ENCODE results near the gene GPR171. TPM values are rescaled to one million over a fixed set of nuclear protein-coding genes. Genes with fewer than 3 reads are reported as not detected.
"Not testable (repeated sequence)": the region's sequence is repeated elsewhere in the genome, so short reads cannot be mapped to it uniquely, and the experiment has no call there.

GPR171 gene
- total RNA-seq, 3 donors from 2014 or later: 0.48 to 7.2 (median 1.8) TPM

GRCh38 chr3:151178208-151178845 is 24.7 kb downstream of the GPR171 start:
- no peak overlapping the region for H3K27ac ChIP-seq
- no peaks in the 10 kb centered on the region for H3K36me3 ChIP-seq
- H3K4me3 ChIP-seq: no peak overlapping the region
- no peak for DNase-seq (ENCODE audit: low spot score in 2 of 2)
- no peaks in the 10 kb centered on the region for H3K9me3 ChIP-seq
- H3K27me3 ChIP-seq: no peaks in the 10 kb centered on the region
- intact Hi-C loops (cut with DNase I; ENCODE audit: low total_unique reads): no loop called here
- no peak for TF ChIP-seq POLR2AphosphoS5 (IDR thresholded peaks at IDR 0.05)
- no peak for TF ChIP-seq POLR2A (IDR thresholded peaks at IDR 0.05)
- TF ChIP-seq, protein P1, sequence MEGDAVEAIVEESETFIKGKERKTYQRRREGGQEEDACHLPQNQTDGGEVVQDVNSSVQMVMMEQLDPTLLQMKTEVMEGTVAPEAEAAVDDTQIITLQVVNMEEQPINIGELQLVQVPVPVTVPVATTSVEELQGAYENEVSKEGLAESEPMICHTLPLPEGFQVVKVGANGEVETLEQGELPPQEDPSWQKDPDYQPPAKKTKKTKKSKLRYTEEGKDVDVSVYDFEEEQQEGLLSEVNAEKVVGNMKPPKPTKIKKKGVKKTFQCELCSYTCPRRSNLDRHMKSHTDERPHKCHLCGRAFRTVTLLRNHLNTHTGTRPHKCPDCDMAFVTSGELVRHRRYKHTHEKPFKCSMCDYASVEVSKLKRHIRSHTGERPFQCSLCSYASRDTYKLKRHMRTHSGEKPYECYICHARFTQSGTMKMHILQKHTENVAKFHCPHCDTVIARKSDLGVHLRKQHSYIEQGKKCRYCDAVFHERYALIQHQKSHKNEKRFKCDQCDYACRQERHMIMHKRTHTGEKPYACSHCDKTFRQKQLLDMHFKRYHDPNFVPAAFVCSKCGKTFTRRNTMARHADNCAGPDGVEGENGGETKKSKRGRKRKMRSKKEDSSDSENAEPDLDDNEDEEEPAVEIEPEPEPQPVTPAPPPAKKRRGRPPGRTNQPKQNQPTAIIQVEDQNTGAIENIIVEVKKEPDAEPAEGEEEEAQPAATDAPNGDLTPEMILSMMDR (IDR thresholded peaks at IDR 0.05): no peak
- no peaks in the 10 kb centered on the region for H3K4me1 ChIP-seq

DNA sequence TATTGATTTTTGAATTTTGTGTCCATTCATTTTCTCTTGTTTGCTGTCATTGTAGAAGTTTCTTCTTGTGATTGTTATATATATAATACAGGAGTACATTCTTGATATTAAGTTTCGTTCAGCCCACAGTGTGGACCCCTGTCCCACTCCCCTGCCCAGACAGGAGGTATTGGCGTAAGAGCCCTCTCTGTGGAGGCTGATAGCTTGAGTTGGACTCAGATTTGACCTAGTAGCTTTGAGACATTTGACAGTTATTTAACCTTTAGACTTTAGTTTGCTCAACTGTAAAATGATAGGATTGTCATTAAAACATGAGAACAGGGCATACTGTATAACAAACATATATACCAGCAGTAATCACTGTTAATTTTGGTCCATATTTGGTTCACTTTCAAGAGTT is 27.1 kb downstream of the GPR171 start:
- no peak overlapping the region for H3K4me3 ChIP-seq
- TF ChIP-seq, protein P1 (IDR thresholded peaks at IDR 0.05): no peak
- TF ChIP-seq POLR2A (IDR thresholded peaks at IDR 0.05): no peak
- TF ChIP-seq POLR2AphosphoS5 (IDR thresholded peaks at IDR 0.05): no peak
- H3K27ac ChIP-seq: no peak overlapping the region
- intact Hi-C loops (cut with DNase I; ENCODE audit: low total_unique reads): no loop called here
- no peaks in the 10 kb centered on the region for H3K27me3 ChIP-seq
- no peaks in the 10 kb centered on the region for H3K4me1 ChIP-seq
- H3K36me3 ChIP-seq: no peaks in the 10 kb centered on the region
- no peaks in the 10 kb centered on the region for H3K9me3 ChIP-seq
- no peak for DNase-seq (ENCODE audit: low spot score in 2 of 2)

DNA sequence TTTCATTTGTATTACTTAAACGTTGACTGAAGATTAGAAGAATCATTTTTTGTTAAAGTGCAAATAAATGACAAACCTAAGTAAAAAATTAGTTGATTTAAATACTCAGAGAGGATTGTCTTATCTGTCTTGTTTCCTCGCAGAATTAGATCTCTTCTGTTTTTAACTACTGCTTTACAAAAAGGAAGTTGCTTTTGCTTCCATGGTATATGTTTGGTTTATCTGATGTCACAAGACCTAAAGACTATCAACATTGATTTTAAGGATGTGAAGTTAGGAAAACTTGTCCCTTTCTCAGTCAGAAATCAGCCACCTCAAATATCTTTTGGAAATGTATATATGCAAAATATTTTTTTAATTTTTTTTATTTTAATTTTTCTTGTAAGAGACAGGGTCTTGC is 28.7 kb downstream of the GPR171 start:
- H3K36me3 ChIP-seq: no peaks in the 10 kb centered on the region
- H3K4me3 ChIP-seq: no peak overlapping the region
- no peaks in the 10 kb centered on the region for H3K4me1 ChIP-seq
- intact Hi-C loops (cut with DNase I; ENCODE audit: low total_unique reads): no loop called here
- H3K9me3 ChIP-seq: no peaks in the 10 kb centered on the region
- no peak for DNase-seq (ENCODE audit: low spot score in 2 of 2)
- H3K27ac ChIP-seq: no peak overlapping the region
- TF ChIP-seq, protein P1 (IDR thresholded peaks at IDR 0.05): no peak
- TF ChIP-seq POLR2A (IDR thresholded peaks at IDR 0.05) (no peak), POLR2AphosphoS5 (IDR thresholded peaks at IDR 0.05) (no peak)
- no peaks in the 10 kb centered on the region for H3K27me3 ChIP-seq

DNA sequence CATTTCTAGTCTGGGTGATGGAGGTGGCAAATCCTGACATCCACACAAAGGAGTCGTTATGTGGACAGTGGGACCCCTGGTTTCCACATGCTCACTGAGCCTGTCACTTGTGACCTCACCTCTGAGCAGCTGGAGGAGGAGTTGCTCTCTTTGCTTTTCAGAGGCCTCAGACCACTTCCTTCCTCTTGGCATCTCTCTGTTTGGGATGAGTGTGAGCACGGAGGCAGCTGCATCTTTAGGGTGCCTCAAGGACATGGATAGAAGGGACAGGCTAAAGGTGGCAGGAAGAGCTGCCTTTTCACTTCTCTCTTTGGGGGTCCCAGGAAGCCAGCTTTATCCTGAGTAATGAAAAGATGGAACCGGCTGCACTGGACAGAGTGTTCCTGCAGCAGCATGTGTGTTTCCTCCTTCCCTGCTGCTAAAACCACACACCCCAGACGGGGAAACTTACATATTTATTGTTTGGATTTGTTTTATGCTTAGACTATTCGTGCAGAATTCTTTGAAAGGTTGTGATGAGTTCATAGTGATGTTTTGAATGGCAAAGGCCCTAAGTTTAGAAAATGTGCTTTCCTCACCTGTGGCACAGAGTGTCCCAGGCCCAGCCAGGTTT is 31.8 kb downstream of the GPR171 start:
- H3K27me3 ChIP-seq: no peaks in the 10 kb centered on the region
- TF ChIP-seq POLR2A (IDR thresholded peaks at IDR 0.05) (no peak), POLR2AphosphoS5 (IDR thresholded peaks at IDR 0.05) (no peak)
- TF ChIP-seq, protein P1 (IDR thresholded peaks at IDR 0.05): no peak
- DNase-seq (ENCODE audit: low spot score in 2 of 2): no peak
- no peaks in the 10 kb centered on the region for H3K9me3 ChIP-seq
- no peak overlapping the region for H3K27ac ChIP-seq
- intact Hi-C loops (cut with DNase I; ENCODE audit: low total_unique reads): no loop called here
- no peaks in the 10 kb centered on the region for H3K36me3 ChIP-seq
- no peaks in the 10 kb centered on the region for H3K4me1 ChIP-seq
- H3K4me3 ChIP-seq: no peak overlapping the region

DNA sequence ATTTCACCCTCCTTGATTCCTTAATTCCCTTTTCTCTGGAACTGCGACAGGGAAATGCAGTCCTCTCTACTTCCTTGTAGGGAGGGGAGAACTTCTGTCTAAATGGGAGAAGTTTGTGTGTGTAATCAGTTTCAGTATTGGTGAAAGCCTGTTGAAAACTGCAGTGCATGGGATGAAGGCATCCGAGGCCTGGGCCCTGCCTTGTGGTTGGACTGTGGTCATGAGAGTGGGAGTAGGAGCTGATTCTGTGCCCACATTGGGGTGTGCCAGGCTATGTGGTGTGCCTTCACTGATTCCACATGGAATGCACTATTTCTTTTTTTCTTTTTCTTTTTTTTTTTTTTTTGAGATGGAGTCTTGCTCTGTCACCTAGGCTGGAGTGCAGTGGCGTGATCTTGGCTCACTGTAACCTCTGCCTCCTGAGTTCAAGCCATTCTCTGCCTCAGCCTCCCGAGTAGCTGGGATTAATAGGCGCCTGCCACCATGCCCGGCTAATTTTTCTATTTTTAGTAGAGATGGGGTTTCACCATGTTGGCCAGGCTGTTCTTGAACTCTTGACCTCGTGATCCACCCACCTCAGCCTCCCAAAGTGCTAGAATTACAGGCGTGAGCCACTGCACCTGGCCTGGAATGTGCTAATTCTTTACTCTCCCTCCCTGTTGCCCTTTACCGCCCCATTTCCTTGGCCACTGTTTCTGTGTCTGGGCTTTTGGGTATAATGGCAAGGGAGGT is 32.9 kb downstream of the GPR171 start:
- intact Hi-C loops (cut with DNase I; ENCODE audit: low total_unique reads); DNase-seq (ENCODE audit: low spot score in 2 of 2); H3K4me3 ChIP-seq: not testable (repeated sequence)

More for the DNA sequence above, 32.9 kb downstream of the GPR171 start:
- peak overlapping the region in 1 of 2 donors; percentile 34 for H3K27ac ChIP-seq
- H3K27me3 ChIP-seq, H3K9me3 ChIP-seq, H3K4me1 ChIP-seq, H3K36me3 ChIP-seq: not testable (repeated sequence)
